Activated CD8-positive, alpha-beta memory T cell treated with anti-CD3 and anti-CD28 coated beads, Interleukin-2, amount 50 U/mL, for 4 hours (primary cell): ENCODE measurements around the gene PITPNC1.
A peak's percentile ranks its signal among the peaks of the same experiment; 100 is the strongest.

Experiments used
- DNase-seq: peaks from one replicate; pipeline ENCODE4 v3.0.0-alpha.2; 2020

The PITPNC1 gene

DNA sequence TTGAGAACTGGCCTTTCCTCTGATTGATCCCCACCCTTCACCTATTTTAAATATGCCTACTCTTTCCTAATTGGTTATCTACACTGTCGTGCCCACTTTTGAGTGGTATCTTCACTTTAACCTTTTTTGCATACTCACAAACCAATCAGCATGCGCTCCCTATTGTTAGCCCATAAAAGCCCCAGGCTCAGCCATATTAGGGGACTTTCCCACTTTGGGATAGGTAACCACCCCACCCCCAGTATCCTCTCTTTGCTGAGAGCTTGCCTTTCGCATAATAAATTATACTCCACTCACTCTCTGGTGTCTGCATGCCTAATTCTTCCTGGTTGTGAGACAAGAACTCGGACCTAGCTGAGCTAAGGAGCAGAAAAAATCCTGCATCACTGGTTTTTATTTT is 281.2 kb downstream of the PITPNC1 start:
- no peak for DNase-seq

DNA sequence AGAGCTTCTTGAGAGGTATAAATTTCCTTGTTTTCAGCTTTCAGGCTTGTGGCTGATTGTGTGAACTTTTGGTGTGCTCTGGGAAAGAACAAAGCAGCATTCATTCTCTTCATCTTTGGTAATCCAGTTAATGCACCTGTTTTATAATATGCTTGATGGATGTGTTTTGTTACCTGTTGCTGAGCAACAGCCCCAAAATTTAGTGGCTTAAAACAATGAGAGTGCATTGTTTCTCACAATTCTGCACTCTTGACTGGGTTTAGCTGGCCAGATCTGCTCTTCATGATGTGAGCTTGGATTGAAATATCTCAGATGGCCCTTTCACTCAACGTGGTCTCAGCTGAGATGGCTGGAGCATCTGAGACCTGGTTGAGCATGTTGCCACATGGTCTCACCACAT is 281.9 kb downstream of the PITPNC1 start:
- DNase-seq: no peak

DNA sequence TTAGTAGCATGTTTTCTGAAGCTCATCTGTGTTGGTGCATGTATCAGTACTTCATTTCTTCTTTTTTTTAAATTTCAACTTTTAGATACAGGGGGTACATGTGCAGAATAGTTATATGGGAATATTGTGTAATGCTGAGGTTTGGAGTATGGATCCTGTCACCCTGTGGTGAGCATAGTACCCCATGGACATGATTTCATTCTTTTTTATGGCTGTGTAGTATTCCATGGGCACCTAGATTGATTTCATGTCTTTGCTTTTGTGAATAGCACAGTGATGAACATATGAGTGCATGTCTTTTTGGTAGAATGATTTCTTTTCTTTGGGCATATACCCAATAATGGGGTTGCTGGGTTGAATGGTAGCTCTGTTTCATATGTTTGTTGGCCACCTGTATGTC is 285.6 kb downstream of the PITPNC1 start:
- no peak for DNase-seq

DNA sequence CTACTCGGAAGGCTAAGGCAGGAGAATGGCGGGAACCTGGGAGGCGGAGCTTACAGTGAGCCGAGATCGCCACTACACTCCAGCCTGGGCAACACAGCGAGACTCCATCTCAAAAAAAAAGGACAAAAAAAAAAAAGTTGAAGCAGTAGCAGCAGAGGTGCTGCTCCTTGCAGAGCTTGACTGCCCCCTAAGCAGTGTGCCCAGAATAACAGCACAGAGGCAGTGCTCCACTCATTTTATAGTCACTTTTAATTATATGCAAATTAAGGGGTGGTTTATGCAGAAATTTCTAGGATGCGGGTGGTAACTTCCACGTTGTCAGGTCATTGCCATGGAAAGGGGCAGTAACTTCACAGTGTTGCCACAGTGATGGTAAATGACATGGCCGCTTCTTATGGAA is 286.4 kb downstream of the PITPNC1 start:
- DNase-seq: no peak

DNA sequence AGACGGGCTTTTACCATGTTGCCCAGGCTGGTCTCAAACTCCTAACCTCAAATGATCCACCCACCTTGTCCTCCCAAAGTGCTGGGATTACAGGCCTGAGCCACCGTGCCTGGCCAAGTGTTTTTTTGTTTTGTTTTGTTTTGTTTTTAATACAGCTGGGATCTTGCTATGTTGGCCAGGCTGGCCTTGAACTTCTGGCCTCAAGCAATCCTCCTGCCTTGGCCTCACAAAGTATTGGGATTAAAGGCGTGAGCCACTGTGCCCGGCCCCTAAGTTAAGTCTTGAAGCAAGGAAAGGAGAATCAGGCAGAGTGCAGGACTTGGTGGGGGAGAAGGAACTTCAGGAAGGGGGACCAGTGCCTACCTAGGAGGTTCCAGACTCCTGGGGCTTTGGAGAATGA is 288.9 kb downstream of the PITPNC1 start:
- no peak for DNase-seq

DNA sequence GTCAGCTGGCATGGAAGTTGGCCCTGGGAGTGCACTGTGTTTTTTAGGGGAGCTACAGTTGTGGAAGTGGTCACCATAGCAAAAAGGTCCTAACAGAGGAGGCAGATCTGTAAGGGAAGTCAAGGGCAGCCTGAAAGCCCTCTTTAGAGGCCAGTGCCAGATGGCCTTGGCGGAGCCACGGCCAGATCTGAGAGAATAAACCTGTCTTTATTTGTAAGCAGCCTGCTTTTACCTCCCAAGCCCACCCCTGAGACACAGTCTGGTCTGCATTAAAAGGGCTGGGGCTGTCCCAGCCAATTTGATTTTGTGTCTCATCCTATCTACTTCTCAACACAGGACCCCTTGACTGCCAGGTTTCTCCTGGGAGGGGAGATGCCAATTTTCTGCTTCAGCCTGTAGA is 289.6 kb downstream of the PITPNC1 start:
- no peak for DNase-seq

DNA sequence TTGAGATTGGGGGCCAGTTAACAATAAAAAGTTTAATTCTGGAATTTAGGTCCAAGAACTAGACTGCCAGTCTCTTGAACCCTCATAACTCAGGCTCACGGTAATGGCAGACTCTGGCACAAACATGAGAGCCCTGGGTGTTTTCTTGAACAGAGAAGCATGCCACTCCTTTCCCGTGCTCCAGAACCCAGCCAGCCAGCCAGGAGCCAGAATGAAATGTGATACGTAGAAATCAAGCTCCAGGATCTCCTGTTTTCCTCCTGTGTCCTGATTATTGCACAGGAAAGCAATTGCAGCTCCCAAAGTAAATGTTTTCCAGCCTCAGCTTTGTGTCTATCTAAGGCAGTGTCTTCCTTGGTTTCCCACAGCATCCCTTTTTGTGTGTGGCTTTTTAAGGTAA is 294.4 kb downstream of the PITPNC1 start:
- no peak for DNase-seq

DNA sequence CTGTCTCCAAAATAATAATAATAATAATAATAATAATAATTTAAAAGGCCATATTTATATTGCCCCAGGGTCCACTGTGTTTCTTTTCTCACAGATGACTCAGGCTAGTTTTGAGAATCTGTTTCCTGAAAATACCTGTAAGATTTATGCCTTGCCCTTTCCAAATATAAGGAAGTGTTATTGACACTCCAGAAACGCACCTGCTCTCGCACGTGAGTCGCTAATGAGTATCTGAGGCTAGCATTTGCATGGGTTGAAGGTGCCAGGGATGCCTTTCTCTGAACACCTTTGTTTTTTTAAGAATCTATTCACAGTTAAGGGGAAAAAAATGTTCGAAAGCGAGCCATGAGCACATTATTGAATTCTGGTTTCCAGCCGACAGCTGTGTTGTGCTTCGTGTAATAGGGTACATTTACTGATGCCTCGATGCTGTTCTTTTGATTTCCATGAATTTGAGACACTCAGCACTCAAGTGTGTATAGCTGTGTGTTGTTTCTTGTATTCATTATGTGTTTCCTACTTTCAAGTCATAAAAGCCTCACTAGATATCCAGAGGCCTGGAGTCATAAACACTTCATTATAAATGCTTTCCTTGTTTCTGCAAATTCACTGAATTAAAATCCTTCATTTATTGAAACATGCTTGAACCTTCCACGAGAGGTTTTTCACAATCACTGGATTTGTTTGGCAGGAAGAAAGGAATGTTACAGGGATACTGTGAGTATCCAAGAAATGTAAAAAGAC is 295.7 kb downstream of the PITPNC1 start:
- no peak for DNase-seq

DNA sequence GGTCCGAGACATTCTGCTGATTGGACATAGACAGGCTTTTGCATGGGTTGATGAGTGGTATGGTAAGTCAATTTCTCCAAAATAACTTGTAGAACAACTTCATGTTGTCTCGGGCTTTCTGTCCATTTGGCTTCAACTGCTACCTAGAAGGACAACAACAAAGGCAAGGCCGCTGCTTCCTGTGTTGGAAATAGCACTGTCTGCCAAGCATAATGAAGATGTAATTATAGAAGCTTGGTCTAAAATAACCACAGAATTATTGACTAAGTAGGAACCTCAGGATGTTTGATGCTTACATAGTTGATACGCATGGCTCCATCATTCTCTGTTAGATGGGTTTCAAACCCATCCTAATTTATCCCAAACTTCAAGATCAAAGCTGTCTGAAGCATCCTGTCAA is 298.4 kb downstream of the PITPNC1 start:
- DNase-seq: no peak

DNA sequence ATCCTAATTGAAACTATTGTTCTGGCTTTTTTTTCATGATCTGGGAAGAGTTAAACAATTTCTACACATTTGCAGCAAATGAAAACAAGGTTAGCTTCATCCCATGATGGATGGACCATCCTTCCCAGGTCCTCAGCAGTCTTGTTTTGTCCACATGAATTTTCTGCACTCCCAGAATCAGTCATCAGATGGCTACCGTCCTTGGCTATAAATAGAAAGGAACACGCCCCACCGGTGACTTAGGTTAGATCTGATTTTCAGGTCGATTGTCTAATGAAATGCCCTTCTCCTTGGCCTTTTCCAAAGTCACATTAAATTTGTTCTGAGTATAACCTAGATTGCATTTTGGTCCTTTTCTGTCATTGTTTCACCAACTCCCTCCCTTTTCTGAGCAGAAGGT is 299.2 kb downstream of the PITPNC1 start:
- no peak for DNase-seq

DNA sequence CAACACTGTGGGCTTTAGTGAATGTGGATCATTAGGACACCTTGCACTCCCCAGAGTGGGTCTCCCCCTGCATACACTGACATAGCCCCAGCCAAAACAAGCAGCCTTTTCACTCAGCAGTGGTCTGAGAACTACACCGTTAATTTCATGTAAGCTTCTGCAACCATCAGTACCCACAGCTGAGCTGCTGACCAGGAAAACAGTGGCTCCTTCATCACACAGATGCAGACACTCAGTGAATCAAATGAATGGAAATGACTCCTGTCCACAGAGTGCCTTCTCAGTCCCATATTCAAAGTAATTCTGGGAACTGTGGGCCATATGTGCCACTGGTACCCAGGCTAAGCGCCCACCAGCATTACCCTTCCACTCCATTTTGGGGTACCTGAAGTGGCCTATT is 301.3 kb downstream of the PITPNC1 start:
- no peak for DNase-seq

DNA sequence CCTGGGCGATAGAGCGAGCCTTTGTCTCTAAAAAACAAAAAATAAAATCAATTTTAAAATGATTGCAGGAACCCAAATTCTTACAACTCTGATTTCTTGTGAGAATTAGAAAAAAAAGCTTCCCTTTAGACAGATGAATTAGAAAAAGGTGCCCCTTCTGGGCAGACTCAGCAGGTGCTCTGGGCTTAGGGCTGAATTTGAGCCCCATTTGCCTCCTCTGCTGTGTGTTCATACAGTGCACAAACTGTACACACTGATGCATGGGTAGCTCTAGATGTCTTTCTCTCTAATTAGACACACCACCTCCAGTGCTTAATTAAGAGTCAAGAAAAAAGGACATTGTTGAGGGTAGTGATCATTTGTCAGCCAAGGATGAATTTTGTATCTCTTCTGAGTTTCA is 302.1 kb downstream of the PITPNC1 start:
- DNase-seq: no peak

DNA sequence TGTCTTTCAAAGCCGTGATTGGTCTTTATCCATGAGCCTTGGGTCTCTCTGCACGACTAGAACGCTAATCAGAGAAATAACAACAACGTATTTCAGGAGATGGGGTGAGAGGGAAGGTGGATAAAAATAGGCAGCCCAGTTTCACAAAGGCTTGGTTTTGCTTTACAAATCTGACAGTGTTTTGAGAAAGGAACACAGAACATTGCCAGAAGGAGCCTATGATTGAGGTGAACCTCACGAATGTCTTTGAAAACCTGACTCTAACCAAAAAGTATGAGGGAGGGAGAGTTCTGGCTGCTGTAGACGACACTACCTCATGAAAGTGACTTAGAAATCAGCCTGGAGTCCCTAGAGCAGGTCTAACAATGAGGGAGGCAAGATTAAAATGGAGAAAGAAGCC is 302.6 kb downstream of the PITPNC1 start:
- no peak for DNase-seq

DNA sequence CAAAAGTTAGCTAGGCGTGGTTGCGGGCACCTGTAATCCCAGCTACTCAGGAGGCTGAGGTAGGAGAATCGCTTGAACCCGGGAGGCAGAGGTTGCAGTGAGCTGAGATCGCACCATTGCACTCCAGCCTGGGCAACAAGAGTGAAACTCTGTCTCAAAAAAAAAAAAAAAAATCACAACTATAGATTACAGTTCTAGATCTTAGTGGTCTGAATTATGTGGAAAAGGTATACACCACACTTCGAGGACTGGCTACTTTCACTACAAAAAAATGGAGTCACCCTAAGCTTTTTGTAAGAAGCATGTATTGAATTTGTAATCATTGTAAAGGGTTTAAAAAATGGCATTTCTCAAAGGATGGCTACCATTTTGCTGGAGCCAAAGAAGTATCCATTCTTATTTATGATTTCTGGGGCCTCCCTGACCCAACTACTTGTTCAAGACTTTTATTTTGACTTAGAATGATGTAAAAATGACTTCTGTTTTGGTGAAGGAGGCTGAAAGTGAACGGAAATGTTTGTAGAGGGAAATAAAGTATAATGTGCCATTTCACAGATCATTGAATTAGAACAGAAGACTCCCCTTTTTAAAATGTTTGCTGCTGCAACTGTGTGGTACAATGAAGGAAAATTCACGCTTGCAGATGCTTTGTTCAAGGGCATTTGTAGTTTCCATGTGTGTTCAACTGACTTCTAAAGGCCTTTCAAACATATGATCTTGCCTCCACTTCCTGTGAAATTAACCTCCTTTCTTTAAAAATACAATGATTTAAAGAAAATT is 303.6 kb downstream of the PITPNC1 start:
- no peak for DNase-seq

DNA sequence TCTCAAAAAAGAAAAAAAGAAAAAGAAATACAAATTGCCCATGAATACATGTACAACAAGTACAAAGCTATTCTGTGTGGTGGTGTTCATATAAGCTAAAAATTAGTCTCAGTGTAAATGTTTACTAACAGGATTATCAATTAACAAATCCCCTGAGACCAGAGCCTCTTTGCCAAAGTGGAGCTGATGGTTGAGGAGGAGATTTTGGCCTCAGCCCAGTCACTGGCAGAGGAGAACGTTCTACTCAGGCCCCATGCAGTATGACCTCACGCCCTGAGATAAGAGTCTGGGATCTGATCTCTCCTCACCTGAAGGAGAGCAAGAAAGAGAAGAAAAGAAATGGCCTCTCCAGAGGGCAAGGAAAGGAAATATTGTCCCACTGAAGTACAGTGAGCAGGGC is 305.1 kb downstream of the PITPNC1 start:
- no peak for DNase-seq

DNA sequence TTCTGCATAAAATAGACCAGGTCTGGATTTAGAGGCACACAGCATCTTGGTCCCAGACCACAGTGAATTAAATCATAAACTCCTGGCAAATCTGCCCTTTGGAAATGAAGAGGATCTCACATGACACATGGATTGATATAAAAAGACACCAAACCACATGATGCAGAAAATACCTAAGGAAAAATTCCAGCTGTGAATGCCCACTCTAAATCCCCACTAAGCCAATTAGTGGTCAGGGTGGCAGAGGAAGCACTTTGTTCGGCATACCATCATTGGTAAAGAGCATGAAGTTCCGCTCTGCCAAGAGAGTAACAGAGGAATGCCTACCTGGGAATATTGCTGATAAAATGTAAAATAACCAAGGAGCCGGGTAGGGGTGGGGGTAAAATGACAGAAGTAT is 308.3 kb downstream of the PITPNC1 start:
- DNase-seq: no peak

DNA sequence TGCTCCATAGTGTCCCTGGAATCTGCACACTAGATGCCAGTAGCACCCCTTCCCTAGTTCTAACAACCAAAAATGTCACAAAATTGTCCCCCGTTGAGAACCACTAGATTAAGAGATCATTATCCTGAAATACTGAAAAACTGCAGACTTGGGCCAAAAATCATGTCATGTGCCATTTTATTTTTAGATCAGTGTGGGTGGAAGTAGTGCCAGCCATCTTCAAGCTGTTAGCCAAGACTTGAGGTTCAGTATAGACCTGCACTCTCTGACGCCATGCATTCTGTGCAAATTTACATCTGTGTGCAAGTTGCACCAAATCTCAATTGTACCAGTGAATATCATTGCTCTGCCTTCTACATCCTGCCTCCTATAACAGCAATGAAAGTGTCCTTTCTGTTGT is 309.2 kb downstream of the PITPNC1 start:
- no peak for DNase-seq

DNA sequence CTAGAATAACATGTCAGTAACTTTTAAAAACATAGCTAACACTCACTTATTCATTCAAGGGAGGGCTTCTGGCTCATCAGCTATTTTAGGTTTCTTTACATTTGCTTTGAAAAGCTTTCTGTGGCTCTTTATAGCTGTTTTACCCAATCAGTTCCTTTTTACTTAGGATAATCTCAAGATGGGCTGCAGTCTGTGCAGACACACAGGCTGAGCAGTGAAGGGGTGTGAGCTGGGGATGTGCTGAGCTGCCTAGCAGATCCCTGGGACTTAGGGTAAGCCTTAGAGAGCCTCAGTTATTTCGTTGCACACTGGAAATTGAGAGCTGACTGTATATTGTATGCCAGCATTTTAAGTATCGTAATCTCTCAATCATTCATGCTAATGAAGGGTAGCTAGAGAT is 310.4 kb downstream of the PITPNC1 start:
- no peak for DNase-seq

DNA sequence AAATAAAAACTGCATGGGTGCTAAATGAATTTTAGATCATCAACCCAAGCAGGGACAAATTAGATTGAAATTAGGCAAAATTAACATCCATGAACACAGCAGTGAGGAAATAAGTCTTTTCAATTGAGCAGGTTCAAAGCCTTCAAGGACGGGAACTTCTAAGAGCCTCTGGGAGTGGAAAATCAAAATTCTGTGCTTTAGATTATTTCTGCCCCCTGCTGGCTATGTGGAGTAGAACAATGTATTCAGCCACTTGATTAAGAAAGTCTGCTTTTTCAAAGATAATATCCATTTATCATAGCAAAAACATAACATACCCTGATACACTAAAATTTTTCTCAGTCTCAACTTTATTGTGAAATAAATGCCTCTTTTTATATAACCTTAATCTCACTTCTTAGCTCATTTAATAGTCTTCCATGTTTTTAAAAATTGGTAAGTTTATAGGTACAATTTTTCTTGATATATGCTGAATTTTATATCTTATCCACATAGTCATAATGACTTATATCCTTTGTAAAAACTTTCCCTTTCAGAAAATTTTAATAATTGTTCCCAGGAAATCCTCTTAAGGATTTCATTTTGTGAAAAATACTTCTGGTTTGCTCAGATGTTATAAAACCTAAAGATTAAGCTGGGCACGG is 312.6 kb downstream of the PITPNC1 start:
- peak; percentile 41 for DNase-seq

DNA sequence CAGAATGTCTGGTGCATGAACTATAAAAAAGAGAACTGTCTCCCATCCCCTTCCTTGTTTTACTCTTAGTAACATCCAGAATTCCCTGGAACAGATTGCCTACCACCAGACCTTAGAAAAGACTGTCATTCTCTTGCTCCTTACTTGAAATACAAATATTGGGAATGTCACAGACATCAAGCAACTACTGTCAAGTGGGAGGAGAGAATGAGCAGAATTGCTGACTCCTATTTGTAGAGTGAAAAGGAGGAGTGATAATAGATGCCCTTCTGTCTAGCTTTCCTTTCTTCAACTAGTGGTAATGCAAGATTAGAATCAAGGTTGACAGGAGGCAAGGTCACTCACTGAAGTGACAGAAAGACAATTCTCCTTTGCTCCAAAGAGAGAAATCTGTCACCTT is 316.7 kb downstream of the PITPNC1 start:
- no peak for DNase-seq

DNA sequence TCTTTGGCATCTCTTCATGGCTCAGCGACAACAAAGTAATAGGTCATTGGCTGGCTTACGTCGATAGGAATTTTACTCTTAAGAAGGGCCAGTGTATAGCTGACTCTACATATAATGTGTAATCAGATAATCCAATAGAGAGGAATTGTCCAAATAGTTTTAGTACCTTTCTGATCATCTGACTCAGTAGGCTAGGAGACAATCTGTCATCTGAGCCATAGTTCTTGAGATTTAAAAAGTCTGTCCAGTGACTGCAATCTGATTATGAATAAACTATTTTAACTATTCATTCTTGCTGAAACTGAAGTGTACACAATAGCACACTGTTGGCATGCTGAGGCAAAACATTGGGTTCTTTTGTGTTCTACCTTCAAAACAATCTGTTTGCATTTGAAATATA is 319.3 kb downstream of the PITPNC1 start:
- no peak for DNase-seq

DNA sequence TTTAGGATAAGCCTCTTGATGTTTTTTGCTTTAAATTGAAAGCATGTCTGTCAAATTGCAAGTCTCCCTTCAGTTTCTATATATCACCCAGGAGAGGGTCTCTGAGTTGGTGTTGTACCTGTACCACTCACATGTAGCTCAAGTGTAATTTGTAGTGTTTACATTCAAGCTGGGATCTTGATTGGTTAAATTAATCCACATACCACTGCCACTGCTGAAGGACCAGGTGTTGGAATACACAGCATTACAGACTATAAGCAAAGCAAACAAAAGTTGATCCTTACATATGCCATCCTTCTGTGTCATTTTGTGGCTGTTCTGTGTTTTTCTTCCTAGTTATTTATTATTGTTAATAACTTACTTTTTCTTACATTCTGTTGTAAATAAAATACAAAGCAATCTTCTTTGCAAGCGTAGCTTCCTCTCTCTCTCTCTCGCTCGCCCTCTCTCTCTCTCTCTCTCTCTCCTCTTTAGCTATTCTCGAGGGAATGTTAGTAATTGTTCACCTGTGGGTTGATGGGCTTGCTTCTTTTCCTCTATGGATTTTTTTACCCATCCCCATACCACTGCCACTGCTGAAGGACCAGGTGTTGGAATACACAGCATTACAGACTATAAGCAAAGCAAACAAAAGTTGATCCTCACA is 319.9 kb downstream of the PITPNC1 start:
- DNase-seq: no peak

DNA sequence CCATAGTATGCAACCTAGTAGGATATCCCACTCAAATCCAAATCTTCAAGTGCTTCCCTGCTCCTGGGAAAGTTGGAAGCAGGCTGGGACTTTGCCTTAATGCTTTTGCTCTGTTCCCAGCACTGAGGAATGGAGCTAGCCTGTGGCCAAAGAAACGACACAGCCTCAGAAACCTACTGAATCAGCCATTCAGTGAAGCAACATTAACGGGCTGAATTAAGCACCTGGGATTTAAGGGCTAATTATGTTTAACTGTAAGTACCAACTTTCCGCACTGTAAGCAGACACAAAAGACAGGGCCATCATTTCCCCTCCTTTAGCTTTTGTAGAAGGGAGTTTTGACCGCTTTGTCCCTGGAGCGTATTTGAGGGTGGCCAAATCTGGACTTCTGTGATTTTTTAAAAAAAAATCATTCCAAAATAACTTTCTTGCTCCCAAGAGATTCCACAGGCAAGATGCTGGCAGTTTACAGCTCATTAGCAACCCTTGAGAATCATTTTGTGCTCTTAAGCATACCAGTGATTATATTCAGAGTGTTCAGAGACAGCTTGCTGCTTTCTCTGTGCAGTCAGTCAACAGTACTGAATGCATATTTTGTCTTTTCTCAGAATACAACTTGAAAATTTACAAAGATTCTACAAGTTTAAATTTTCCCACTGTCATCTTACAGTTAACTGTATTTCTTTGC is 323.1 kb downstream of the PITPNC1 start:
- no peak for DNase-seq
